ENCODE data around the gene ASB10.

ASB10 gene

DNA sequence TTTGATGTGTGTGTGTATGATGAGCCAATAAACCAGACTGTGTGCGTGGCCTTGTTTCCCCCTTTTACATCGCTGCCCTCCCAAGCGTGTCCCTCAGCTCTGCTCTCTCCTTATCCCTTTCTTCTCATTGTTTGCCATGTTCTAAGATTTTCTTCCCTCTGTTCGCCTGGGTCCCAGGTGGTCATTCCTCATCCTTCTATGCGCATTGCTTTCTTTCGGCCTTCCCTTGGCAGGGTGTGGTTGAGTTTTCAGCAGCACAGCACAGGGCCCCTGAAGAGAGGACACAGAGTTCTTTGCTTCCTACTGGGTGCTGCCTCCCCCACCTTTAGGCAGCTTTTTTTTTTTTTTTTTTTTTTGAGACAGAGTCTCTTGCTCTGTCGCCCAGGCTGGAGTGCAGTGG lies 42.7 kb downstream of the ASB10 start:
- Histone ChIP-seq H3F3A (ENCODE audit: control insufficient read depth, insufficient read depth) (no peaks in the 10 kb centered on the region), H3K4me3 (ENCODE audit: low read length) (no peak overlapping the region), H3K9me3 (ENCODE audit: control insufficient read depth, insufficient read depth, low read length) (no peaks in the 10 kb centered on the region), H3K27ac (ENCODE audit: low read depth, low read length) (no peak overlapping the region), H3K27me3 (ENCODE audit: control insufficient read depth, low read length) (peaks cover 15% of the 10 kb centered on the region), H3K4me1 (ENCODE audit: control insufficient read depth, low read length) (no peaks in the 10 kb centered on the region), H4K20me1 (ENCODE audit: control insufficient read depth, insufficient read depth, low read depth, low read length) (no peaks in the 10 kb centered on the region), H3K79me2 (ENCODE audit: control insufficient read depth, low read length) (no peaks in the 10 kb centered on the region), H3K9me2 (replicated peaks; ENCODE audit: control insufficient read depth, low read length) (no peaks in the 10 kb centered on the region), H3K4me2 (ENCODE audit: low read length) (no peak overlapping the region), H3K36me3 (ENCODE audit: control insufficient read depth, low read length) (no peaks in the 10 kb centered on the region)
- no peak for TF ChIP-seq EZH2phosphoT487 (IDR thresholded peaks at IDR 0.05; ENCODE audit: borderline replicate concordance, low read length)
- TF ChIP-seq, protein P1, sequence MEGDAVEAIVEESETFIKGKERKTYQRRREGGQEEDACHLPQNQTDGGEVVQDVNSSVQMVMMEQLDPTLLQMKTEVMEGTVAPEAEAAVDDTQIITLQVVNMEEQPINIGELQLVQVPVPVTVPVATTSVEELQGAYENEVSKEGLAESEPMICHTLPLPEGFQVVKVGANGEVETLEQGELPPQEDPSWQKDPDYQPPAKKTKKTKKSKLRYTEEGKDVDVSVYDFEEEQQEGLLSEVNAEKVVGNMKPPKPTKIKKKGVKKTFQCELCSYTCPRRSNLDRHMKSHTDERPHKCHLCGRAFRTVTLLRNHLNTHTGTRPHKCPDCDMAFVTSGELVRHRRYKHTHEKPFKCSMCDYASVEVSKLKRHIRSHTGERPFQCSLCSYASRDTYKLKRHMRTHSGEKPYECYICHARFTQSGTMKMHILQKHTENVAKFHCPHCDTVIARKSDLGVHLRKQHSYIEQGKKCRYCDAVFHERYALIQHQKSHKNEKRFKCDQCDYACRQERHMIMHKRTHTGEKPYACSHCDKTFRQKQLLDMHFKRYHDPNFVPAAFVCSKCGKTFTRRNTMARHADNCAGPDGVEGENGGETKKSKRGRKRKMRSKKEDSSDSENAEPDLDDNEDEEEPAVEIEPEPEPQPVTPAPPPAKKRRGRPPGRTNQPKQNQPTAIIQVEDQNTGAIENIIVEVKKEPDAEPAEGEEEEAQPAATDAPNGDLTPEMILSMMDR (IDR thresholded peaks at IDR 0.05; ENCODE audit: low read depth, low read length, poor library complexity, severe bottlenecking), result no peak

DNA sequence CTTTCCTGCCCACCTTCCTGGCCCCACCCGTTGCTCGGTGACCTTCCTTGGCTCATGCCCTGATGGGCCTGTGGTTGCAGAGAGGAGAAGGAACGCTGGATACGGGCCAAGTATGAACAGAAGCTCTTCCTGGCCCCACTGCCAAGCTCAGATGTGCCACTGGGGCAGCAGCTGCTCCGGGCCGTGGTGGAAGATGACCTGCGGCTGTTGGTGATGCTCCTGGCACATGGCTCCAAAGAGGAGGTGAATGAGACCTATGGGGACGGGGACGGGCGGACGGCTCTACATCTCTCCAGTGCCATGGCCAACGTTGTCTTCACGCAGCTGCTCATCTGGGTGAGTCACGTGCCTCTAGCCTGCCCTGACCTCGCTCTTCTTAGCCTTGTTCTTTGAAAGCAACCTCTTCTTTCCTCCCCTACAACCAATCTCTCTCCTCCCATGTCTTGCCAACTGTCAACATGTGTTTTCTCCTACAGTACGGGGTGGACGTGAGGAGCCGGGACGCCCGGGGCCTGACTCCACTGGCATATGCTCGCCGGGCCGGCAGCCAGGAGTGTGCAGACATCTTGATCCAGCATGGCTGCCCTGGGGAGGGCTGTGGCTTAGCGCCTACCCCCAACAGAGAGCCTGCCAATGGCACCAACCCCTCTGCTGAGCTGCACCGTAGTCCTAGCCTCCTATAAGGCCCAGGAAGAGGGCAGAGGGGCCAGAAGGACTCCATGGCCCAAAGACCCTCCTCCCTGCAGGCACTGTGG lies 43.6 kb downstream of the ASB10 start:
- no peak for TF ChIP-seq EZH2phosphoT487 (IDR thresholded peaks at IDR 0.05; ENCODE audit: borderline replicate concordance, low read length)
- TF ChIP-seq, protein P1 (IDR thresholded peaks at IDR 0.05; ENCODE audit: low read depth, low read length, poor library complexity, severe bottlenecking), result no peak
- H3K4me2 ChIP-seq (ENCODE audit: low read length), result no peak overlapping the region
- no peak overlapping the region for H3K27ac ChIP-seq (ENCODE audit: low read depth, low read length)
- no peak overlapping the region for H3K4me3 ChIP-seq (ENCODE audit: low read length)
- no peaks in the 10 kb centered on the region for H3K79me2 ChIP-seq (ENCODE audit: control insufficient read depth, low read length)
- H3K36me3 ChIP-seq (ENCODE audit: control insufficient read depth, low read length), result no peaks in the 10 kb centered on the region
- peaks cover 14% of the 10 kb centered on the region for H3K27me3 ChIP-seq (ENCODE audit: control insufficient read depth, low read length)
- H4K20me1 ChIP-seq (ENCODE audit: control insufficient read depth, insufficient read depth, low read depth, low read length), result no peaks in the 10 kb centered on the region
- no peaks in the 10 kb centered on the region for H3K4me1 ChIP-seq (ENCODE audit: control insufficient read depth, low read length)
- no peaks in the 10 kb centered on the region for H3K9me2 ChIP-seq (replicated peaks; ENCODE audit: control insufficient read depth, low read length)
- no peaks in the 10 kb centered on the region for H3K9me3 ChIP-seq (ENCODE audit: control insufficient read depth, insufficient read depth, low read length)
- H3F3A ChIP-seq (ENCODE audit: control insufficient read depth, insufficient read depth), result no peaks in the 10 kb centered on the region

DNA sequence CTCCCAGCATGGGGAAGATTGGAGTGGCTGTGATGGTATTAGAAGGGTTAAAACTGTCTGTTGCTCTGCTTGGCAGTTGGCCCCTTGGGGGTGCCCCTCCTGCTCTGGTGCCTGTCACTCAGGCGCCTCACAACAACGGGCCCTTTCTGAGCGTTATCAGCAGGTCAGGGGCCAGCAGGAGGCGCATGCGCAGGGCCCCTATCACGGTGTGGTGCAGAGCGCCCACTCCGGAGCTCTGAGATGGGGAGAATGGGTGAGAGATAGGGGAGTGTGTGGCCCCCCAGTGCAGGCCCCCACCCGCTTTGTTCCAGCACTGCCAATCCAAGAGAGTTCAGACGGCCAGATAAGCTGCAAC lies 44.4 kb downstream of the ASB10 start:
- Histone ChIP-seq H4K20me1 (ENCODE audit: control insufficient read depth, insufficient read depth, low read depth, low read length) (no peaks in the 10 kb centered on the region), H3K4me2 (ENCODE audit: low read length) (no peak overlapping the region)
- TF ChIP-seq, protein P1 (IDR thresholded peaks at IDR 0.05; ENCODE audit: low read depth, low read length, poor library complexity, severe bottlenecking), result no peak
- no peak for TF ChIP-seq EZH2phosphoT487 (IDR thresholded peaks at IDR 0.05; ENCODE audit: borderline replicate concordance, low read length)

More for the DNA sequence above, 44.4 kb downstream of the ASB10 start:
- Histone ChIP-seq H3K9me2 (replicated peaks; ENCODE audit: control insufficient read depth, low read length) (no peaks in the 10 kb centered on the region), H3K4me3 (ENCODE audit: low read length) (no peak overlapping the region), H3K79me2 (ENCODE audit: control insufficient read depth, low read length) (no peaks in the 10 kb centered on the region), H3K27ac (ENCODE audit: low read depth, low read length) (no peak overlapping the region), H3F3A (ENCODE audit: control insufficient read depth, insufficient read depth) (no peaks in the 10 kb centered on the region), H3K9me3 (ENCODE audit: control insufficient read depth, insufficient read depth, low read length) (no peaks in the 10 kb centered on the region), H3K27me3 (ENCODE audit: control insufficient read depth, low read length) (peaks cover 9% of the 10 kb centered on the region), H3K36me3 (ENCODE audit: control insufficient read depth, low read length) (no peaks in the 10 kb centered on the region), H3K4me1 (ENCODE audit: control insufficient read depth, low read length) (no peaks in the 10 kb centered on the region)

Data from DOHH2 (cell line).